ENCODE data around the gene NDUFC1. TPM values are rescaled to one million over a fixed set of nuclear protein-coding genes. Genes with fewer than 3 reads are reported as not detected.
"Not testable (repeated sequence)": the region's sequence is repeated elsewhere in the genome, so short reads cannot be mapped to it uniquely, and the experiment has no call there.

Gene NDUFC1
- total and polyA plus RNA-seq, 2 experiments from 2014 or later, result 31.8 to 367 TPM

GRCh38 chr4:139324620-139325019 lies 22.3 kb upstream of the NDUFC1 start:
- H3K4me3 ChIP-seq, result no peak overlapping the region
- no peaks in the 10 kb centered on the region for H3K36me3 ChIP-seq (ENCODE audit: insufficient read depth)
- Mint-ChIP-seq H3K27me3 (ENCODE audit: insufficient read depth, low read depth, poor library complexity) (no peaks in the 10 kb centered on the region), H3K9me3 (peaks cover 19% of the 10 kb centered on the region), H3K4me1 (peaks cover 34% of the 10 kb centered on the region), H3K4me3 (no peak overlapping the region; the same call in 2 of the 3 replicates), H3K36me3 (ENCODE audit: low read depth) (peaks cover 51% of the 10 kb centered on the region), H3K27ac (peak overlapping the region; percentile 85)
- H2AFZ ChIP-seq, result no peak overlapping the region
- peaks cover 48% of the 10 kb centered on the region for H4K20me1 ChIP-seq (replicated peaks; ENCODE audit: insufficient read depth)
- H3K4me1 ChIP-seq (ENCODE audit: insufficient read depth), result peaks cover 23% of the 10 kb centered on the region
- ATAC-seq (no peak), DNase-seq (ENCODE audit: low spot score) (no peak)
- H3K27ac ChIP-seq (ENCODE audit: low read depth), result 0 out of 2 replicates have a peak overlapping the region, but pooled peaks have one; percentile 16
- peak overlapping the region; percentile 22 for H3K4me2 ChIP-seq
- no peak for TF ChIP-seq ZNF114 (CRISPR knock-in tag; IDR thresholded peaks at IDR 0.05)
- TF ChIP-seq, protein P1, sequence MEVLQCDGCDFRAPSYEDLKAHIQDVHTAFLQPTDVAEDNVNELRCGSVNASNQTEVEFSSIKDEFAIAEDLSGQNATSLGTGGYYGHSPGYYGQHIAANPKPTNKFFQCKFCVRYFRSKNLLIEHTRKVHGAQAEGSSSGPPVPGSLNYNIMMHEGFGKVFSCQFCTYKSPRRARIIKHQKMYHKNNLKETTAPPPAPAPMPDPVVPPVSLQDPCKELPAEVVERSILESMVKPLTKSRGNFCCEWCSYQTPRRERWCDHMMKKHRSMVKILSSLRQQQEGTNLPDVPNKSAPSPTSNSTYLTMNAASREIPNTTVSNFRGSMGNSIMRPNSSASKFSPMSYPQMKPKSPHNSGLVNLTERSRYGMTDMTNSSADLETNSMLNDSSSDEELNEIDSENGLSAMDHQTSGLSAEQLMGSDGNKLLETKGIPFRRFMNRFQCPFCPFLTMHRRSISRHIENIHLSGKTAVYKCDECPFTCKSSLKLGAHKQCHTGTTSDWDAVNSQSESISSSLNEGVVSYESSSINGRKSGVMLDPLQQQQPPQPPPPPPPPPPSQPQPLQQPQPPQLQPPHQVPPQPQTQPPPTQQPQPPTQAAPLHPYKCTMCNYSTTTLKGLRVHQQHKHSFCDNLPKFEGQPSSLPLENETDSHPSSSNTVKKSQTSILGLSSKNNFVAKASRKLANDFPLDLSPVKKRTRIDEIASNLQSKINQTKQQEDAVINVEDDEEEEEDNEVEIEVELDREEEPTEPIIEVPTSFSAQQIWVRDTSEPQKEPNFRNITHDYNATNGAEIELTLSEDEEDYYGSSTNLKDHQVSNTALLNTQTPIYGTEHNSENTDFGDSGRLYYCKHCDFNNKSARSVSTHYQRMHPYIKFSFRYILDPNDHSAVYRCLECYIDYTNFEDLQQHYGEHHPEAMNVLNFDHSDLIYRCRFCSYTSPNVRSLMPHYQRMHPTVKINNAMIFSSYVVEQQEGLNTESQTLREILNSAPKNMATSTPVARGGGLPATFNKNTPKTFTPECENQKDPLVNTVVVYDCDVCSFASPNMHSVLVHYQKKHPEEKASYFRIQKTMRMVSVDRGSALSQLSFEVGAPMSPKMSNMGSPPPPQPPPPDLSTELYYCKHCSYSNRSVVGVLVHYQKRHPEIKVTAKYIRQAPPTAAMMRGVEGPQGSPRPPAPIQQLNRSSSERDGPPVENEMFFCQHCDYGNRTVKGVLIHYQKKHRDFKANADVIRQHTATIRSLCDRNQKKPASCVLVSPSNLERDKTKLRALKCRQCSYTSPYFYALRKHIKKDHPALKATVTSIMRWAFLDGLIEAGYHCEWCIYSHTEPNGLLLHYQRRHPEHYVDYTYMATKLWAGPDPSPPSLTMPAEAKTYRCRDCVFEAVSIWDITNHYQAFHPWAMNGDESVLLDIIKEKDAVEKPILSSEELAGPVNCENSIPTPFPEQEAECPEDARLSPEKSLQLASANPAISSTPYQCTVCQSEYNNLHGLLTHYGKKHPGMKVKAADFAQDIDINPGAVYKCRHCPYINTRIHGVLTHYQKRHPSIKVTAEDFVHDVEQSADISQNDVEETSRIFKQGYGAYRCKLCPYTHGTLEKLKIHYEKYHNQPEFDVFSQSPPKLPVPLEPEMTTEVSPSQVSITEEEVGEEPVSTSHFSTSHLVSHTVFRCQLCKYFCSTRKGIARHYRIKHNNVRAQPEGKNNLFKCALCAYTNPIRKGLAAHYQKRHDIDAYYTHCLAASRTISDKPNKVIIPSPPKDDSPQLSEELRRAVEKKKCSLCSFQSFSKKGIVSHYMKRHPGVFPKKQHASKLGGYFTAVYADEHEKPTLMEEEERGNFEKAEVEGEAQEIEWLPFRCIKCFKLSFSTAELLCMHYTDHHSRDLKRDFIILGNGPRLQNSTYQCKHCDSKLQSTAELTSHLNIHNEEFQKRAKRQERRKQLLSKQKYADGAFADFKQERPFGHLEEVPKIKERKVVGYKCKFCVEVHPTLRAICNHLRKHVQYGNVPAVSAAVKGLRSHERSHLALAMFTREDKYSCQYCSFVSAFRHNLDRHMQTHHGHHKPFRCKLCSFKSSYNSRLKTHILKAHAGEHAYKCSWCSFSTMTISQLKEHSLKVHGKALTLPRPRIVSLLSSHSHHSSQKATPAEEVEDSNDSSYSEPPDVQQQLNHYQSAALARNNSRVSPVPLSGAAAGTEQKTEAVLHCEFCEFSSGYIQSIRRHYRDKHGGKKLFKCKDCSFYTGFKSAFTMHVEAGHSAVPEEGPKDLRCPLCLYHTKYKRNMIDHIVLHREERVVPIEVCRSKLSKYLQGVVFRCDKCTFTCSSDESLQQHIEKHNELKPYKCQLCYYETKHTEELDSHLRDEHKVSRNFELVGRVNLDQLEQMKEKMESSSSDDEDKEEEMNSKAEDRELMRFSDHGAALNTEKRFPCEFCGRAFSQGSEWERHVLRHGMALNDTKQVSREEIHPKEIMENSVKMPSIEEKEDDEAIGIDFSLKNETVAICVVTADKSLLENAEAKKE (CRISPR knock-in tag; IDR thresholded peaks at IDR 0.05), result no peak
- TF ChIP-seq REST (IDR thresholded peaks at IDR 0.05; ENCODE audit: unreplicated experiment), result no peak
- no peak for TF ChIP-seq CTCF (conservative IDR thresholded peaks at IDR 0.05; ENCODE audit: low read depth in 2 of 2)
- no peak for TF ChIP-seq STAT1 (IDR thresholded peaks at IDR 0.05; ENCODE audit: unreplicated experiment)
- no peak for TF ChIP-seq NANOG (IDR thresholded peaks at IDR 0.05; ENCODE audit: borderline replicate concordance)
- no peak for TF ChIP-seq CREB1 (CRISPR knock-in tag; IDR thresholded peaks at IDR 0.05; ENCODE audit: low read depth)
- TF ChIP-seq EZH2phosphoT487 (IDR thresholded peaks at IDR 0.05; ENCODE audit: unreplicated experiment), result no peak
- TF ChIP-seq POLR2AphosphoS5 (IDR thresholded peaks at IDR 0.05; ENCODE audit: low read depth), result no peak
- no peak for TF ChIP-seq EZH2 (IDR thresholded peaks at IDR 0.05; ENCODE audit: low read depth, unreplicated experiment)
- no peak for TF ChIP-seq ZNF331 (CRISPR knock-in tag; IDR thresholded peaks at IDR 0.05; ENCODE audit: low read depth)
- H3K79me2 ChIP-seq (replicated peaks; ENCODE audit: insufficient read depth), result peaks cover 100% of the 10 kb centered on the region
- H3K9me2 ChIP-seq (ENCODE audit: insufficient read depth), result no peaks in the 10 kb centered on the region
- H3F3A ChIP-seq (replicated peaks; ENCODE audit: low read depth), result no peaks in the 10 kb centered on the region
- H3K27me3 ChIP-seq (ENCODE audit: insufficient read depth), result no peaks in the 10 kb centered on the region

DNA sequence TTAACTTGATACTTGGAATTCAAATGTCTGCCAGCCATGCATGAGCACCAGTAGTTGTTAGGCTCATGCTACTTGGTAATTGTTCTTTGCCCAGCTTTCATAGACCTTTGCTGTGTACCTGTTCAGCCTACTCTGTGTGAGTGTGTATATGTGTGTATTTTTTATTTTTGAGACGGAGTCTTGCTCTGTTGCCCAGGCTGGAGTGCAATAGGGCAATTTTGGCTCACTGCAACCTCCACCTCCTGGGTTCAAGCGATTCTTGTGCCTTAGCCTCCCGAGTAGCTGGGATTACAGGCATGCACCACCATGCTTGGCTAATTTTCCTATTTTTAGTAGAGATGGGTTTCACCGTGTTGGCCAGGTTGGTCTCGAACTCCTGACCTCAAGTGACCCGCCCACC lies 20.3 kb upstream of the NDUFC1 start:
- DNase-seq (ENCODE audit: low spot score); ATAC-seq; H3K4me3 Mint-ChIP-seq; H2AFZ ChIP-seq; H3K4me3 ChIP-seq; H3K36me3 ChIP-seq (ENCODE audit: insufficient read depth); H3K27me3 Mint-ChIP-seq (ENCODE audit: insufficient read depth, low read depth, poor library complexity); H3K27me3 ChIP-seq (ENCODE audit: insufficient read depth); H3K4me2 ChIP-seq; H3K27ac ChIP-seq (ENCODE audit: low read depth); H3K9me2 ChIP-seq (ENCODE audit: insufficient read depth); H3K27ac Mint-ChIP-seq; H3F3A ChIP-seq (replicated peaks; ENCODE audit: low read depth): not testable (repeated sequence)
- H3K4me1 ChIP-seq (ENCODE audit: insufficient read depth), result peaks cover 18% of the 10 kb centered on the region
- peaks cover 28% of the 10 kb centered on the region for H3K4me1 Mint-ChIP-seq
- H4K20me1 ChIP-seq (replicated peaks; ENCODE audit: insufficient read depth), result peaks cover 55% of the 10 kb centered on the region
- H3K36me3 Mint-ChIP-seq (ENCODE audit: low read depth), result peaks cover 37% of the 10 kb centered on the region
- H3K79me2 ChIP-seq (replicated peaks; ENCODE audit: insufficient read depth), result peaks cover 100% of the 10 kb centered on the region
- peaks cover 16% of the 10 kb centered on the region for H3K9me3 Mint-ChIP-seq
